HFFc6 (cell line): Measurements from ENCODE around the gene HOXB3. TPM values are rescaled to one million over a fixed set of nuclear protein-coding genes. Genes with fewer than 3 reads are reported as not detected.

ENCODE experiments used
- DNase-seq: peaks from one replicate; pipeline ENCODE4 v3.0.0-alpha.2; 2018
- H3K27ac Mint-ChIP-seq: 2 replicates; pipeline ENCODE4 v1.8.0; 2020; ENCODE audit warnings: mild to moderate bottlenecking, mixed read lengths
- H3K27me3 Mint-ChIP-seq: 2 replicates; pipeline ENCODE4 v1.8.0; 2021; ENCODE audit warnings: mild to moderate bottlenecking, moderate library complexity, mixed read lengths; ENCODE audit not compliant: insufficient read depth
- H3K36me3 Mint-ChIP-seq: 2 replicates; pipeline ENCODE4 v1.8.0; 2021; ENCODE audit warnings: low read depth, mixed read lengths
- H3K4me1 Mint-ChIP-seq: 2 replicates; pipeline ENCODE4 v1.8.0; 2020; ENCODE audit warnings: low read depth, mixed read lengths
- H3K4me3 Mint-ChIP-seq: 2 replicates; pipeline ENCODE4 v1.8.0; 2020; ENCODE audit warnings: mild to moderate bottlenecking, moderate library complexity, mixed read lengths
- H3K9me3 Mint-ChIP-seq: 2 replicates; pipeline ENCODE4 v1.8.0; 2020; ENCODE audit warnings: mild to moderate bottlenecking, mixed read lengths
- total RNA-seq, 6 experiments: library from RNA; stranded (reverse); fragmentation: NEBNext Ultra II Directional; extraction: Animal tissue kit (Norgen Biotek cat#: 25700); gene quantifications; 2 replicates in 1 of 6; 3 replicates in 5 of 6; pipeline ENCODE4 v1.2.3, GENCODE V29; 2021
- TF ChIP-seq, protein P1 (sequence below): fragments of 200-600 bp; sonication (generic); IDR thresholded peaks from 2 replicates; pipeline ENCODE4 v1.5.0; 2021; ENCODE audit warnings: antibody characterized with exemption, mild to moderate bottlenecking

HOXB3 gene
- total RNA-seq, 6 experiments from 2014 or later, result not detected

- Mint-ChIP-seq H3K4me3 (peak overlapping the region; percentile 8; the same call in 1 of the 2 replicates), H3K9me3 (no peaks in the 10 kb centered on the region), H3K27me3 (peaks cover 77% of the 10 kb centered on the region), H3K27ac (no peak overlapping the region), H3K36me3 (no peaks in the 10 kb centered on the region), H3K4me1 (no peaks in the 10 kb centered on the region)
- DNase-seq, result no peak
- TF ChIP-seq, protein P1, sequence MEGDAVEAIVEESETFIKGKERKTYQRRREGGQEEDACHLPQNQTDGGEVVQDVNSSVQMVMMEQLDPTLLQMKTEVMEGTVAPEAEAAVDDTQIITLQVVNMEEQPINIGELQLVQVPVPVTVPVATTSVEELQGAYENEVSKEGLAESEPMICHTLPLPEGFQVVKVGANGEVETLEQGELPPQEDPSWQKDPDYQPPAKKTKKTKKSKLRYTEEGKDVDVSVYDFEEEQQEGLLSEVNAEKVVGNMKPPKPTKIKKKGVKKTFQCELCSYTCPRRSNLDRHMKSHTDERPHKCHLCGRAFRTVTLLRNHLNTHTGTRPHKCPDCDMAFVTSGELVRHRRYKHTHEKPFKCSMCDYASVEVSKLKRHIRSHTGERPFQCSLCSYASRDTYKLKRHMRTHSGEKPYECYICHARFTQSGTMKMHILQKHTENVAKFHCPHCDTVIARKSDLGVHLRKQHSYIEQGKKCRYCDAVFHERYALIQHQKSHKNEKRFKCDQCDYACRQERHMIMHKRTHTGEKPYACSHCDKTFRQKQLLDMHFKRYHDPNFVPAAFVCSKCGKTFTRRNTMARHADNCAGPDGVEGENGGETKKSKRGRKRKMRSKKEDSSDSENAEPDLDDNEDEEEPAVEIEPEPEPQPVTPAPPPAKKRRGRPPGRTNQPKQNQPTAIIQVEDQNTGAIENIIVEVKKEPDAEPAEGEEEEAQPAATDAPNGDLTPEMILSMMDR, result no peak
These were observed 35.4 kb downstream of the HOXB3 start for GRCh38 chr17:48554412-48555257.

- Mint-ChIP-seq H3K9me3 (no peaks in the 10 kb centered on the region), H3K4me1 (no peaks in the 10 kb centered on the region), H3K36me3 (no peaks in the 10 kb centered on the region), H3K27ac (no peak overlapping the region), H3K4me3 (no peak overlapping the region), H3K27me3 (peaks cover 71% of the 10 kb centered on the region)
- DNase-seq, result no peak
- TF ChIP-seq, protein P1, result no peak
These were observed 36.2 kb downstream of the HOXB3 start for GRCh38 chr17:48553826-48554225.

DNA sequence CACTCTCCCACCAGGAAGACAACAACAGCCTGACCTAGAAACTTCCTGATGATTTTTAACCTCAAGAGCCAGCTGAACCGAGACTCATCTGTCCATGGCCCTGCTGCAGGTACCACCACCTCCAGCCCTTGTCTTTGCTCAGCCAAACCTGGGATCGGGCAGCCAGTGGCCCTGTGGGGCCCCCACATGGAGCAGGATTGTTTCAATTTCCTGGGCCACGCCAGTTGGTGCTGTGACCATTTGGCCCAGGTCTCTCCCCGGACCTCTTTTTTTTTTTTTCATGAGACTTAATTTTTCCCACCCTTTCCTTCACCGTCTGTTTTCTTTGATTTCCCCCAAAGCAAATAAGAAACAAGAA, 36.9 kb downstream of the HOXB3 start:
- no peak for DNase-seq
- Mint-ChIP-seq H3K36me3 (no peaks in the 10 kb centered on the region), H3K27me3 (peaks cover 69% of the 10 kb centered on the region), H3K4me3 (no peak overlapping the region), H3K4me1 (no peaks in the 10 kb centered on the region), H3K27ac (no peak overlapping the region), H3K9me3 (no peaks in the 10 kb centered on the region)
- TF ChIP-seq, protein P1, result no peak

DNA sequence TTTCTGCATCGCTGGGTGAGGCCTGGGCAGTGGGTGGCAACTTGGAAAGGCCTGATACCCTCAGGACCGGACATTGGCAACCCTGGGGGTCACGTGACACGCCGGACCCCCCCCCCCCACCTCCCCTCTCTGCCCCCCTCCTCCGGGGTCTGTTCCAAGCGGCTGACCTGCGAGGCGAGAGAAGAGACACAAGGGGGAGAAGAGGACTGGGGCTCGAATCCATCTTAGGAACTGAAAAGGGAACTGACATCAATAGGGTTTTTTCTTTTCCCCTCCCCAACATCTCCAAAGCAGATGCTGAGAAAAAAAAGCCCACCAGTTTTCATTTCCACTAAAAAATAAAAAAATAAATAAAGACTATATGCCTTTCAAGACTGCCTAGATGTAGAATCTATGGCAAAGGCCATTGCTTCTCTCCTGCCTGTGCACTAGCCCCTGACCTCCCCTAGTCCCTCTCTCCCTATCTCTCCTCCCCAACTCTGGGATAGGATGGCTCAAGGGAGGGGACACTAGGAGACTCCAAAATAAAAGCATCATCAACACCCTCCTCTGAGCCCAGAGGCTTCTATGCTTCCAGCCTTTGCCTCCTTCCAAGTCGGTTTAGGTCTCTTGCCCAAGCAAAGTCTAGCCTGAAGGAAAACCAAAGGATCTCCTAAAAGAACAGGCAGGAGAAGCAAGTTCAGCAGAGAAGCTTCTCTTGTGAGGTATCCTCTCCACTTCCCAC, 37.4 kb downstream of the HOXB3 start:
- H3K4me1 Mint-ChIP-seq, result no peaks in the 10 kb centered on the region
- no peaks in the 10 kb centered on the region for H3K9me3 Mint-ChIP-seq
- no peak overlapping the region for H3K4me3 Mint-ChIP-seq
- H3K27ac Mint-ChIP-seq, result no peak overlapping the region
- H3K36me3 Mint-ChIP-seq, result no peaks in the 10 kb centered on the region
- H3K27me3 Mint-ChIP-seq, result peaks cover 67% of the 10 kb centered on the region
- TF ChIP-seq, protein P1, result no peak
- DNase-seq, result no peak

- H3K9me3 Mint-ChIP-seq, result no peaks in the 10 kb centered on the region
- no peaks in the 10 kb centered on the region for H3K4me1 Mint-ChIP-seq
- TF ChIP-seq, protein P1, result no peak
- DNase-seq, result no peak
- H3K36me3 Mint-ChIP-seq, result no peaks in the 10 kb centered on the region
- H3K27me3 Mint-ChIP-seq, result peaks cover 67% of the 10 kb centered on the region
- no peak overlapping the region for H3K27ac Mint-ChIP-seq
- no peak overlapping the region for H3K4me3 Mint-ChIP-seq
These were observed 38.2 kb downstream of the HOXB3 start for GRCh38 chr17:48551596-48552465.
